Measurements from ENCODE around the gene SKI. TPM values are rescaled to one million over a fixed set of nuclear protein-coding genes. Genes with fewer than 3 reads are reported as not detected.

Gene SKI
- total and polyA plus RNA-seq, 2 of the 4 experiments (the other 2 are of a cell fraction): 2.3 to 20.1 TPM

- CTCF ChIA-PET: no interaction called here
- dilution Hi-C loops (cut with HindIII; ENCODE audit: low sequenced_read_pairs, unreplicated experiment): no loop called here
- no TSS peak for BruUV-seq (replicated peaks)
Measured at GRCh38 chr1:2326524-2326923, 98.4 kb downstream of the SKI start.

More at GRCh38 chr1:2326524-2326923, 98.4 kb downstream of the SKI start:
- no peak overlapping the region for H3K4me3 ChIP-seq (ENCODE audit: insufficient read depth, low read depth, low read length)
- no peak for ATAC-seq (ENCODE audit: low read depth)
- H3K27me3 ChIP-seq (ENCODE audit: control insufficient read depth, insufficient read depth, low read length): peaks cover 6% of the 10 kb centered on the region; the same call in 1 of the 2 replicates
- POLR2A ChIA-PET (ENCODE audit: unreplicated experiment): no interaction called here
- no peak for DNase-seq
- H3K79me1 ChIP-seq (ENCODE audit: low read depth in 1 of 2, low read length in 2 of 2): peaks cover 0 to 2% of the 10 kb centered on the region in 2 experiments; a peak in 1 of 4 replicates
- no peak for TF ChIP-seq MAZ (IDR thresholded peaks at IDR 0.05; ENCODE audit: borderline replicate concordance, low read depth, low read length)
- TF ChIP-seq CTCF (conservative IDR thresholded peaks at IDR 0.05; ENCODE audit: low read depth, low read length): no peak
- TF ChIP-seq NFE2L2 (IDR thresholded peaks at IDR 0.05; ENCODE audit: low read depth, low read length): no peak
- TF ChIP-seq, protein P1, sequence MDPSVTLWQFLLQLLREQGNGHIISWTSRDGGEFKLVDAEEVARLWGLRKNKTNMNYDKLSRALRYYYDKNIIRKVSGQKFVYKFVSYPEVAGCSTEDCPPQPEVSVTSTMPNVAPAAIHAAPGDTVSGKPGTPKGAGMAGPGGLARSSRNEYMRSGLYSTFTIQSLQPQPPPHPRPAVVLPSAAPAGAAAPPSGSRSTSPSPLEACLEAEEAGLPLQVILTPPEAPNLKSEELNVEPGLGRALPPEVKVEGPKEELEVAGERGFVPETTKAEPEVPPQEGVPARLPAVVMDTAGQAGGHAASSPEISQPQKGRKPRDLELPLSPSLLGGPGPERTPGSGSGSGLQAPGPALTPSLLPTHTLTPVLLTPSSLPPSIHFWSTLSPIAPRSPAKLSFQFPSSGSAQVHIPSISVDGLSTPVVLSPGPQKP (IDR thresholded peaks at IDR 0.05; ENCODE audit: borderline replicate concordance, low read depth, low read length): no peak
- no peak for TF ChIP-seq MXI1 (IDR thresholded peaks at IDR 0.05; ENCODE audit: borderline replicate concordance, low read depth, low read length)
- no peak for TF ChIP-seq MAFK (IDR thresholded peaks at IDR 0.05; ENCODE audit: low read depth, low read length)
- no peak for TF ChIP-seq BHLHE40 (IDR thresholded peaks at IDR 0.05; ENCODE audit: low read depth, low read length)
- no peak for TF ChIP-seq CEBPB (IDR thresholded peaks at IDR 0.05; ENCODE audit: low read depth, low read length)
- no peaks in the 10 kb centered on the region for H3K36me3 ChIP-seq (ENCODE audit: control insufficient read depth, insufficient read depth, low read length)
- no peak overlapping the region for H3K56ac ChIP-seq (ENCODE audit: extremely low read depth, insufficient read depth, low read length)
- no peak overlapping the region for H3K27ac ChIP-seq (ENCODE audit: insufficient read depth, low read length)
- H3K4ac ChIP-seq (ENCODE audit: low read depth, low read length): no peak overlapping the region
- H3K9ac ChIP-seq (ENCODE audit: low read depth, low read length): no peak overlapping the region
- intact Hi-C loops (cut with micrococcal nuclease): no loop called here
- no peak overlapping the region for H2AK5ac ChIP-seq (ENCODE audit: low read depth, low read length)
- no peak overlapping the region for H3K23ac ChIP-seq (ENCODE audit: low read depth, low read length)
- peaks cover 5% of the 10 kb centered on the region; the same call in 1 of the 2 replicates for H3K9me1 ChIP-seq (ENCODE audit: insufficient read depth, low read length)
- H3K18ac ChIP-seq (ENCODE audit: low read depth, low read length): no peak overlapping the region
- H2BK120ac ChIP-seq (ENCODE audit: low read depth, low read length): no peak overlapping the region
- WGBS, 2 experiments (ENCODE audit: extremely low coverage in 2 of 2, insufficient read length in 1 of 2): 83% methylated on average over 15 of the region's 21 CpGs; no CpG with 5 or more reads in 1 of the 2 experiments
- H4K20me1 ChIP-seq (ENCODE audit: insufficient read depth, low read length): no peaks in the 10 kb centered on the region
- no peak overlapping the region for H4K5ac ChIP-seq (ENCODE audit: low read depth, low read length)
- no peak overlapping the region for H4K8ac ChIP-seq (ENCODE audit: low read depth in 2 of 2, low read length in 2 of 2)
- peaks cover 4% of the 10 kb centered on the region for H3K9me3 ChIP-seq (ENCODE audit: control insufficient read depth, insufficient read depth, low read length)
- no peak overlapping the region for H2BK5ac ChIP-seq (ENCODE audit: low read depth, low read length, poor library complexity, severe bottlenecking)
- in situ Hi-C loops (cut with MboI; ENCODE audit: low sequenced_read_pairs): no loop called here
- H3K4me1 ChIP-seq (ENCODE audit: control insufficient read depth, insufficient read depth, low read length): peaks cover 21% of the 10 kb centered on the region
- no peak overlapping the region for H3K14ac ChIP-seq (replicated peaks; ENCODE audit: low read depth, low read length)
- no peak overlapping the region for H2AK9ac ChIP-seq (replicated peaks; ENCODE audit: low read depth, low read length, poor library complexity)
- no peak overlapping the region for H2BK15ac ChIP-seq (ENCODE audit: low read depth, low read length)
- H3K4me2 ChIP-seq (ENCODE audit: low read depth, low read length): no peak overlapping the region
- no peak overlapping the region for H2AFZ ChIP-seq (replicated peaks; ENCODE audit: low read length, poor library complexity)
- H4K91ac ChIP-seq (ENCODE audit: insufficient read depth, low read depth, low read length): no peak overlapping the region
- H2BK20ac ChIP-seq (ENCODE audit: low read depth, low read length): no peak overlapping the region
